Medulla oblongata (tissue), 1 donor: ENCODE data around the gene NRP2.

Source experiments
- DNase-seq: peaks from one replicate; pipeline ENCODE4 v3.0.0-alpha.2; 2015; ENCODE audit errors: extremely low spot score

NRP2 gene

GRCh38 chr2:205682239-205682970 is at the start of gene NRP2:
Gene NRP2, plus strand, starts transcription at chr2:205682501. Its CDS starts 790 bp downstream, at chr2:205683291.
- DNase-seq = peak; percentile 77

- DNase-seq = no peak
Observed at GRCh38 chr2:205633994-205634393, 48.3 kb upstream of the NRP2 start.

- no peak for DNase-seq
Observed at GRCh38 chr2:205636549-205637319, 45.6 kb upstream of the NRP2 start.

GRCh38 chr2:205637320-205637602 is 45.0 kb upstream of the NRP2 start:
- no peak for DNase-seq

GRCh38 chr2:205637779-205638503 is 44.4 kb upstream of the NRP2 start:
- no peak for DNase-seq

- no peak for DNase-seq
Observed at GRCh38 chr2:205640716-205641115, 41.6 kb upstream of the NRP2 start.

GRCh38 chr2:205642599-205643356 is 39.5 kb upstream of the NRP2 start:
- DNase-seq = no peak

GRCh38 chr2:205643391-205643885 is 38.9 kb upstream of the NRP2 start:
- no peak for DNase-seq

- DNase-seq = no peak
Observed at GRCh38 chr2:205644018-205644417, 38.3 kb upstream of the NRP2 start.

GRCh38 chr2:205646680-205647079 is 35.6 kb upstream of the NRP2 start:
- peak; percentile 26 for DNase-seq

- peak; percentile 3 for DNase-seq
Observed at GRCh38 chr2:205650450-205650849, 31.9 kb upstream of the NRP2 start.

GRCh38 chr2:205650931-205651330 is 31.4 kb upstream of the NRP2 start:
- DNase-seq = no peak

GRCh38 chr2:205651719-205652118 is 30.6 kb upstream of the NRP2 start:
- no peak for DNase-seq

GRCh38 chr2:205654878-205655605 is 27.3 kb upstream of the NRP2 start:
- no peak for DNase-seq

- DNase-seq = no peak
Observed at GRCh38 chr2:205655779-205656456, 26.4 kb upstream of the NRP2 start.

- DNase-seq = no peak
Observed at GRCh38 chr2:205656461-205656860, 25.8 kb upstream of the NRP2 start.

- no peak for DNase-seq
Observed at GRCh38 chr2:205656941-205657340, 25.4 kb upstream of the NRP2 start.

- no peak for DNase-seq
Observed at GRCh38 chr2:205657579-205657978, 24.7 kb upstream of the NRP2 start.

- no peak for DNase-seq
Observed at GRCh38 chr2:205658068-205658467, 24.2 kb upstream of the NRP2 start.

- no peak for DNase-seq
Observed at GRCh38 chr2:205658572-205658971, 23.7 kb upstream of the NRP2 start.

- DNase-seq = no peak
Observed at GRCh38 chr2:205659922-205660321, 22.4 kb upstream of the NRP2 start.
